Psoas muscle (tissue), 8 donors: Measurements from ENCODE around the gene COQ10B. TPM values are rescaled to one million over a fixed set of nuclear protein-coding genes. Genes with fewer than 3 reads are reported as not detected.

ENCODE experiments used
- ATAC-seq, 4 donors: fragments of 200-7000 bp; cut with Tn5 transposase; one replicate each; pipeline ENCODE4 v1.9.1; 2020; ENCODE audit warnings: moderate library complexity in 3 of 4, mild to moderate bottlenecking in 2 of 4
- DNase-seq, 2 donors: peaks; one replicate each; pipeline ENCODE4 v3.0.0-alpha.2; 2020
- H3K27ac ChIP-seq: fragments of 200-600 bp; one replicate; pipeline ENCODE4 v1.8.0; 2022
- H3K27me3 ChIP-seq, 3 donors: fragments of 200-600 bp in 1 of 3; one replicate each; pipeline versions ENCODE4 v1.6.1 to v1.8.0; 2013 to 2022; ENCODE audit warnings: low read length in 2 of 3, mild to moderate bottlenecking in 2 of 3, moderate library complexity in 1 of 3; ENCODE audit not compliant: insufficient read depth in 3 of 3
- H3K36me3 ChIP-seq, 2 donors: fragments of 200-600 bp in 1 of 2; one replicate each; pipeline versions ENCODE4 v1.6.1 to v1.8.0; 2013 to 2022; ENCODE audit warnings: low read depth in 1 of 2, mild to moderate bottlenecking in 1 of 2, moderate library complexity in 1 of 2; ENCODE audit not compliant: insufficient read depth in 1 of 2
- H3K4me1 ChIP-seq: fragments of 200-600 bp; one replicate; pipeline ENCODE4 v1.8.0; 2022
- H3K4me3 ChIP-seq: fragments of 200-600 bp; one replicate; pipeline ENCODE4 v1.8.0; 2022; ENCODE audit warnings: mild to moderate bottlenecking
- H3K9me3 ChIP-seq: fragments of 200-600 bp; one replicate; pipeline ENCODE4 v1.8.0; 2022
- CTCF ChIP-seq: fragments of 200-600 bp; IDR thresholded peaks from one replicate; pipeline ENCODE4 v1.8.0; 2022; ENCODE audit warnings: antibody characterized with exemption
- WGBS, 3 donors: extraction: QIAGEN DNeasy Blood & Tissue Kit; methylation state at CpG; one replicate each; pipeline versions ENCODE4 v1.1.6 to v1.1.7; 2013; 5-methylcytosine and 5-hydroxymethylcytosine counted together
- intact Hi-C, 2 donors: fragments of 100-400 bp; cut with DNase I; formaldehyde crosslinking; loops; one replicate each; pipeline versions ENCODE4 v1.11.0 to v1.14.2; 2022
- polyA plus RNA-seq, 3 donors: library from polyadenylated mRNA; stranded (reverse); fragments of 200-250 nt; gene quantifications; one replicate each; pipeline ENCODE4 v1.2.3, GENCODE V29; 2013
- total RNA-seq, 4 donors: library from RNA; stranded (reverse); fragmentation: NEBNext Ultra II Directional in 2 of 4; extraction: Animal tissue kit (Norgen Biotek cat#: 25700) in 2 of 4; gene quantifications; one replicate each; pipeline versions ENCODE4 v1.2.1 to v1.2.4, GENCODE V29; 2021 to 2023
- donor health status: healthy with polysubstance abuse.
- donor health status: DM: no; HTN: no; CAD: no; lungs with moderate emphysema.
- donor health status: Bipolar disorder and iron deficiency.
- donor health status: healthy.
- donor health status: DM: yes; HTN: yes; CAD: no.
- donor health status: DM: no; HTN: no; CAD: no.
- donor health status: DM: no; HTN: no; CAD: no.
- donor health status: DM: yes; HTN: yes; CAD: no.

COQ10B gene
- total and polyA plus RNA-seq, 7 donors: 9.9 to 20.2 (median 16.4) TPM

- 0% methylated on average over 11 of the region's 11 CpGs for WGBS, 3 donors
- Histone ChIP-seq H3K27me3 (no peaks in the 10 kb centered on the region), H3K27ac (peak overlapping the region; percentile 99), H3K4me1 (peaks cover 22% of the 10 kb centered on the region), H3K9me3 (no peaks in the 10 kb centered on the region), H3K4me3 (peak overlapping the region; percentile 78), H3K36me3 (no peaks in the 10 kb centered on the region)
- TF ChIP-seq CTCF: no peak
- intact Hi-C loops: loop anchor here (1.0 to 2.0 kb wide), 3 partner anchors 19 to 45 kb away; partner anchors contain the start of genes SF3B1 (in 2 of the 2) and HSPD1 (in 1 of the 2)
- ATAC-seq: peak; percentile 74 to 87 (median 78)
- no peak for DNase-seq
Measured at GRCh38 chr2:197453914-197454398, 604 bp downstream of the COQ10B start.

GRCh38 chr2:197454923-197455322, 1.6 kb downstream of the COQ10B start:
- Histone ChIP-seq H3K27me3 (no peaks in the 10 kb centered on the region), H3K4me3 (peak overlapping the region; percentile 78), H3K4me1 (peaks cover 30% of the 10 kb centered on the region), H3K36me3 (peaks cover 0 to 3% of the 10 kb centered on the region in 2 donors), H3K27ac (peak overlapping the region; percentile 99), H3K9me3 (no peaks in the 10 kb centered on the region)
- 70 to 86% (median 75%) methylated on average over 2 of the region's 2 CpGs for WGBS, 3 donors
- intact Hi-C loops: loop anchor here in 1 of 2 donors (2.0 kb wide), 1 partner anchor 44 kb away; the partner anchor contains the start of gene HSPD1
- DNase-seq (no peak), ATAC-seq (no peak)
- no peak for TF ChIP-seq CTCF

- no peaks in the 10 kb centered on the region for H3K27me3 ChIP-seq
- DNase-seq: no peak
- peak overlapping the region; percentile 78 for H3K4me3 ChIP-seq
- intact Hi-C loops: loop anchor here in 1 of 2 donors (2.0 kb wide), 1 partner anchor 43 kb away; the partner anchor contains the start of gene HSPD1
- ATAC-seq: no peak
- peaks cover 30% of the 10 kb centered on the region for H3K4me1 ChIP-seq
- no peaks in the 10 kb centered on the region for H3K9me3 ChIP-seq
- no peak for TF ChIP-seq CTCF
- peaks cover 0 to 8% of the 10 kb centered on the region in 2 donors for H3K36me3 ChIP-seq
- WGBS, 3 donors: 100% methylated on average over 1 of the region's 1 CpG
- H3K27ac ChIP-seq: peak overlapping the region; percentile 99
Measured at GRCh38 chr2:197455428-197455827, 2.1 kb downstream of the COQ10B start.

GRCh38 chr2:197460649-197461048, 7.3 kb downstream of the COQ10B start:
- DNase-seq (no peak), ATAC-seq (no peak)
- H3K36me3 ChIP-seq: peaks cover 3 to 49% of the 10 kb centered on the region in 2 donors
- H3K4me3 ChIP-seq: no peak overlapping the region
- no peaks in the 10 kb centered on the region for H3K27me3 ChIP-seq
- H3K27ac ChIP-seq: no peak overlapping the region
- intact Hi-C loops: no loop called here
- TF ChIP-seq CTCF: no peak
- WGBS, 3 donors: 88 to 92% (median 90%) methylated on average over 4 of the region's 4 CpGs
- no peaks in the 10 kb centered on the region for H3K9me3 ChIP-seq
- peaks cover 16% of the 10 kb centered on the region for H3K4me1 ChIP-seq

GRCh38 chr2:197461057-197461456, 7.7 kb downstream of the COQ10B start:
- Histone ChIP-seq H3K36me3 (peaks cover 3 to 53% of the 10 kb centered on the region in 2 donors), H3K27me3 (no peaks in the 10 kb centered on the region), H3K9me3 (no peaks in the 10 kb centered on the region), H3K27ac (no peak overlapping the region), H3K4me1 (peaks cover 16% of the 10 kb centered on the region), H3K4me3 (no peak overlapping the region)
- WGBS, 3 donors: 76 to 84% (median 79%) methylated on average over 2 of the region's 2 CpGs
- DNase-seq (no peak), ATAC-seq (peak in 1 of 4 donors; percentile 37)
- intact Hi-C loops: no loop called here
- no peak for TF ChIP-seq CTCF
